ENCODE data around the gene ABR.

The ABR gene

GRCh38 chr17:1089915-1090314 is 89.9 kb downstream of the ABR start:
- peak in 1 of 2 experiments; percentile 45 for DNase-seq (ENCODE audit: low read depth in 1 of 2, low spot score in 1 of 2)
- Histone ChIP-seq H3K27ac (replicated peaks) (peak overlapping the region; percentile 58), H3K27me3 (ENCODE audit: insufficient read depth, poor library complexity, severe bottlenecking) (no peaks in the 10 kb centered on the region), H3K4me3 (replicated peaks; ENCODE audit: insufficient read depth, low read length) (no peak overlapping the region)
- TF ChIP-seq CTCF (IDR thresholded peaks at IDR 0.05; ENCODE audit: insufficient read depth, low read length) (no peak), GABPA (IDR thresholded peaks at IDR 0.05; ENCODE audit: low read depth) (no peak), REST (IDR thresholded peaks at IDR 0.05; ENCODE audit: insufficient replicate concordance, low read depth) (no peak), POLR2AphosphoS5 (IDR thresholded peaks at IDR 0.05; ENCODE audit: low read depth) (no peak), SPI1 (IDR thresholded peaks at IDR 0.05; ENCODE audit: borderline replicate concordance, low read depth) (peak; percentile 69; the same call in 1 of the 2 replicates)

DNA sequence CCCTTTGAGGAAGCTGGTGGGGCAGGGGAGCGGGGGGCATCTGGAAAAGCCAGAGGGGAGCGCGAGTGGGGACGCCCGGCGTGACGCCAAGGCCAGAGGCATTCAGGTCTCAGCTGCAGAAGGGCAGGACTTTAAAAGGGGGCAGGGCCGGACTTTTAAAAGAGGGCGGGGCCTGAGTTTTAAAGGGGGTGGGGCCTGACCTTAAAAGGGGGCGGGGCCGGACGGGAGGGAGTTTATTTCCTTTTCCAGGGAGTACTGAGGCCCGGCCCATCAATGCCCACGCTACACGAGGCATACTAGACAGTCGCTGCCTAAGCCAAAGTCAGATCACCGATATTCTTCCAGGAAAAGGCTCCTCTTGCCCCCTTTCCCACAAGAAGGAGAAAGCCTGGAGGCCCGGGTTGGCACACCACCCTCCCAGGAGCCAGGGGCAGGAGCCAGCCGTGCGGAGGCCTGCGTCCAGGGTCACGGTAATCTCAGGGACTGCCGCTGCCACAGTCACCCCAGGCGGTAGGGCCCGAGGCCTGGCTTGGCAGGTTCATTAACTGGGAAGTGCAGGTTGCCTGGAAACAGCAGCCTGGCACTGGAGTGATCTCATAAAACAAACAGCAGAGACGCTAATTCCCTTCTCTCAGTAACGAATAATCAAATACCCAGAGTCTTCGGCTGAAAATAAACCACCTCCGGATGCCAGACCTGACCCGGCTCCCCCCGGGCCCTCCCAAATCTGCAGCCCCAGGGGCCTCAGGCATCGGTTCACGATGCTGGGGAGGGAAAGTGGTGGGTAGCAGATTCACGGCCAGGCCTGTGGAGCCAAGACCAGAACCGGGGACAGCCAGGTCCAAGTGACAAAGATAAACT is 92.2 kb downstream of the ABR start:
- Histone ChIP-seq H3K4me3 (replicated peaks; ENCODE audit: insufficient read depth, low read length) (no peak overlapping the region), H3K27me3 (ENCODE audit: insufficient read depth, poor library complexity, severe bottlenecking) (no peaks in the 10 kb centered on the region), H3K27ac (replicated peaks) (no peak overlapping the region)
- no peak for DNase-seq (ENCODE audit: low read depth in 1 of 2, low spot score in 1 of 2)
- no peak for TF ChIP-seq GABPA (IDR thresholded peaks at IDR 0.05; ENCODE audit: low read depth)

- Histone ChIP-seq H3K27ac (replicated peaks) (no peak overlapping the region), H3K4me3 (replicated peaks; ENCODE audit: insufficient read depth, low read length) (no peak overlapping the region), H3K27me3 (ENCODE audit: insufficient read depth, poor library complexity, severe bottlenecking) (no peaks in the 10 kb centered on the region)
- no peak for DNase-seq (ENCODE audit: low read depth in 1 of 2, low spot score in 1 of 2)
- TF ChIP-seq REST (IDR thresholded peaks at IDR 0.05; ENCODE audit: insufficient replicate concordance, low read depth) (no peak), CTCF (IDR thresholded peaks at IDR 0.05; ENCODE audit: insufficient read depth, low read length) (no peak), POLR2AphosphoS5 (IDR thresholded peaks at IDR 0.05; ENCODE audit: low read depth) (no peak), SPI1 (IDR thresholded peaks at IDR 0.05; ENCODE audit: borderline replicate concordance, low read depth) (no peak), GABPA (IDR thresholded peaks at IDR 0.05; ENCODE audit: low read depth) (no peak)
Measured at GRCh38 chr17:1083451-1084187, 96.2 kb downstream of the ABR start.

- Histone ChIP-seq H3K27me3 (ENCODE audit: insufficient read depth, poor library complexity, severe bottlenecking) (no peaks in the 10 kb centered on the region), H3K4me3 (replicated peaks; ENCODE audit: insufficient read depth, low read length) (no peak overlapping the region), H3K27ac (replicated peaks) (no peak overlapping the region)
- TF ChIP-seq CTCF (IDR thresholded peaks at IDR 0.05; ENCODE audit: insufficient read depth, low read length) (no peak), GABPA (IDR thresholded peaks at IDR 0.05; ENCODE audit: low read depth) (no peak), SPI1 (IDR thresholded peaks at IDR 0.05; ENCODE audit: borderline replicate concordance, low read depth) (no peak), REST (IDR thresholded peaks at IDR 0.05; ENCODE audit: insufficient replicate concordance, low read depth) (no peak), POLR2AphosphoS5 (IDR thresholded peaks at IDR 0.05; ENCODE audit: low read depth) (no peak)
- DNase-seq (ENCODE audit: low read depth in 1 of 2, low spot score in 1 of 2): no peak
Measured at GRCh38 chr17:1082579-1082978, 97.2 kb downstream of the ABR start.

Data from HL-60 (cell line).